ENCODE results near the gene STX18. TPM values are rescaled to one million over a fixed set of nuclear protein-coding genes. Genes with fewer than 3 reads are reported as not detected.

STX18 gene
- total and polyA plus RNA-seq, 2 donors (not counting 1 experiment from before 2014, with no cell fraction given) = 27.4 to 28.2 TPM

DNA sequence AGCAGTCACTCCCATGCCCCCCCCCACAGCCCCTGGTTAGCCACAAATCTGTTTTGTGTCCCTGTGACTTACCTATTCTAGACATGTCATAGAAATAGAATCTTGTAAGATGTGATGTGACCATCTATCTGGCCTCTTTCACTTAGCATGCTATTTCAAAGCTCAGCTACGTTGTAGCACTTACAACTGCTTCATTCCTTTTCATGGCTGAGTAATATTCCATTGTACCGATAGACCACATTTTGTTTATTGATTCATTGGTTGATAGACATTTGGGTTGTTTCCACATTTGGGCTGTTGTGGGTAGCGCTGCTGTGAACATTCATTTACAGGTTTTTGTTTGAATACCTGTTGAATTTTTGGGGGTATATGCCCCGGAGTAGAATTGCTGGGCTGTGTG, 143.4 kb downstream of the STX18 start:
- no peaks in the 10 kb centered on the region for H4K20me1 ChIP-seq (ENCODE audit: control insufficient read depth, extremely low read depth, insufficient read depth, low read length)
- TF ChIP-seq, protein P1, sequence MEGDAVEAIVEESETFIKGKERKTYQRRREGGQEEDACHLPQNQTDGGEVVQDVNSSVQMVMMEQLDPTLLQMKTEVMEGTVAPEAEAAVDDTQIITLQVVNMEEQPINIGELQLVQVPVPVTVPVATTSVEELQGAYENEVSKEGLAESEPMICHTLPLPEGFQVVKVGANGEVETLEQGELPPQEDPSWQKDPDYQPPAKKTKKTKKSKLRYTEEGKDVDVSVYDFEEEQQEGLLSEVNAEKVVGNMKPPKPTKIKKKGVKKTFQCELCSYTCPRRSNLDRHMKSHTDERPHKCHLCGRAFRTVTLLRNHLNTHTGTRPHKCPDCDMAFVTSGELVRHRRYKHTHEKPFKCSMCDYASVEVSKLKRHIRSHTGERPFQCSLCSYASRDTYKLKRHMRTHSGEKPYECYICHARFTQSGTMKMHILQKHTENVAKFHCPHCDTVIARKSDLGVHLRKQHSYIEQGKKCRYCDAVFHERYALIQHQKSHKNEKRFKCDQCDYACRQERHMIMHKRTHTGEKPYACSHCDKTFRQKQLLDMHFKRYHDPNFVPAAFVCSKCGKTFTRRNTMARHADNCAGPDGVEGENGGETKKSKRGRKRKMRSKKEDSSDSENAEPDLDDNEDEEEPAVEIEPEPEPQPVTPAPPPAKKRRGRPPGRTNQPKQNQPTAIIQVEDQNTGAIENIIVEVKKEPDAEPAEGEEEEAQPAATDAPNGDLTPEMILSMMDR (conservative IDR thresholded peaks at IDR 0.05 in 1 of 2, IDR thresholded peaks at IDR 0.05 in 1 of 2; ENCODE audit: low read depth in 1 of 2, low read length in 2 of 2) = no peak
- no peak for TF ChIP-seq EZH2 (IDR thresholded peaks at IDR 0.05; ENCODE audit: low read length, missing control alignments)
- no peaks in the 10 kb centered on the region for H3K79me2 ChIP-seq (ENCODE audit: control insufficient read depth, insufficient read depth, low read length)
- H3K9me3 ChIP-seq (ENCODE audit: control insufficient read depth, insufficient read depth, low read depth, low read length) = no peaks in the 10 kb centered on the region
- no peak for DNase-seq (ENCODE audit: low read depth in 2 of 2)
- H3K36me3 ChIP-seq (ENCODE audit: control insufficient read depth, insufficient read depth, low read length) = no peaks in the 10 kb centered on the region
- no peak overlapping the region for H3K4me2 ChIP-seq (ENCODE audit: extremely low read depth, insufficient read depth, low read length)
- no peak overlapping the region for H2AFZ ChIP-seq (ENCODE audit: low read length)
- no peak overlapping the region for H3K4me3 ChIP-seq (replicated peaks in 1 of 4; ENCODE audit: control extremely low read depth in 1 of 4, insufficient read depth in 1 of 4, low read depth in 3 of 4, low read length in 4 of 4)
- H3K4me1 ChIP-seq (ENCODE audit: control insufficient read depth, extremely low read depth, insufficient read depth, low read length) = no peaks in the 10 kb centered on the region
- H3K27ac ChIP-seq (ENCODE audit: insufficient read depth, low read length) = no peak overlapping the region
- H3K27me3 ChIP-seq (ENCODE audit: control insufficient read depth, insufficient read depth, low read length) = peaks cover 19% of the 10 kb centered on the region
- H3K9ac ChIP-seq (ENCODE audit: insufficient read depth, low read length) = no peak overlapping the region

DNA sequence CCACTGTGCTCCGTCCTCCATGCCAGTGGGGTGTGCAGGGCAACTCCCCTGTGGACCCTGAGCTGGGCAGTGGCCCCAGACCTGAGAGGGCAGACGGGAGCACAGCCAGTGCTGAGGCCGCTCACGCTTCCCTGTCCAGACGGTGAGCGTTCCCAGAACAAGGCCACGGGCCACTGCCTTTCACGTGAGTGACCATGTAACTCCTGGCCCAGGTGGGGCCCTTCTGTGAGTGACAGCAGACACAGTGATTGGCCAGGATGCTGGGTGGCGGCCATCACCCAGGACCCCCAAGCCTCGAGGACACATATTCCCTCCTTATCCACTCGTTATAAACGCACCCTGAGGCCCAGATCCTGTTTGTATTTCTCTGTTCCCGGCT, 144.4 kb downstream of the STX18 start:
- Histone ChIP-seq H3K9ac (ENCODE audit: insufficient read depth, low read length) (no peak overlapping the region), H3K79me2 (ENCODE audit: control insufficient read depth, insufficient read depth, low read length) (no peaks in the 10 kb centered on the region), H3K9me3 (ENCODE audit: control insufficient read depth, insufficient read depth, low read depth, low read length) (no peaks in the 10 kb centered on the region), H3K4me2 (ENCODE audit: extremely low read depth, insufficient read depth, low read length) (no peak overlapping the region), H2AFZ (ENCODE audit: low read length) (no peak overlapping the region), H3K27ac (ENCODE audit: insufficient read depth, low read length) (no peak overlapping the region), H3K4me1 (ENCODE audit: control insufficient read depth, extremely low read depth, insufficient read depth, low read length) (no peaks in the 10 kb centered on the region), H3K36me3 (ENCODE audit: control insufficient read depth, insufficient read depth, low read length) (no peaks in the 10 kb centered on the region), H3K4me3 (replicated peaks in 1 of 4; ENCODE audit: control extremely low read depth in 1 of 4, insufficient read depth in 1 of 4, low read depth in 3 of 4, low read length in 4 of 4) (no peak overlapping the region), H4K20me1 (ENCODE audit: control insufficient read depth, extremely low read depth, insufficient read depth, low read length) (no peaks in the 10 kb centered on the region), H3K27me3 (ENCODE audit: control insufficient read depth, insufficient read depth, low read length) (peaks cover 20% of the 10 kb centered on the region)
- DNase-seq (ENCODE audit: low read depth in 2 of 2) = no peak
- TF ChIP-seq, protein P1 (conservative IDR thresholded peaks at IDR 0.05 in 1 of 2, IDR thresholded peaks at IDR 0.05 in 1 of 2; ENCODE audit: low read depth in 1 of 2, low read length in 2 of 2) = no peak
- no peak for TF ChIP-seq EZH2 (IDR thresholded peaks at IDR 0.05; ENCODE audit: low read length, missing control alignments)

DNA sequence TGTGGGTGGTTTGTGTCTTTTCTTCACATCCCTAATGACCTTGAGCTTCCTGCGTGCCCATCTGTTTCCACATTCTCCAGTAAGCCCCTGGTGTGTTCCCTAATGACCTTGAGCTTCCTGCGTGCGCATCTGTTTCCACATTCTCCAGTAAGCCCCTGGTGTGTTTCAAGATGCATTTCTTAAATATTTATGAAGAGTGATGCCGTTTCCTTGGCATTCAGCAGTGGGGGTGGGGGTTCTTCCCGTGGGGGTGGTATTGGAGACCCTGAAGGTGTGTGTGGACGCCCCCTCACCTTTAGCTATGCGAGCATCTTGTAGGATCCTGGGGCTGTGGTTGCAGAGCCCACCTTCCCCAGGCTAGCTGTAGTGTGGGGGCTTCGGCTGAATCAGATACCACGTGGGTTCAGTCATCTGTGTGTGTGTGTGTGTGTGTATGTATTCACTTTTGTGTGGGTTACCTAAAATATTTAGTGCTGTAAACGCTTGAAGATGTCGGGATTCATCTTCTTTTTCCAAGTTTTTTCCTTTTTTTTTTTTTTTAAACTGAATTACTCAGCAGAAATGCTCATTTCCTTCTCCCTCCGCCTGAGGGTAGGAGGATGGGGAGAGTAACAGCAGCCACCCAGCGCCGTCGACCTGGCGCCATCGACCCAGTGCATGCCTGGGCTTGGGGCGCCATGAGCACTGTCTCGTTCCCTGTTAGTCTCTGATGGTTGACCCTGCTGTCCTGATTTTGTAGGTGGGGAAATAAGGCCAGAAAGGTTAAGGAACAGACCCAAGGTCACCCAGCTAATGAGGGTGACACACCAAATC, 145.0 kb downstream of the STX18 start:
- Histone ChIP-seq H3K4me2 (ENCODE audit: extremely low read depth, insufficient read depth, low read length) (no peak overlapping the region), H3K9ac (ENCODE audit: insufficient read depth, low read length) (no peak overlapping the region), H3K4me1 (ENCODE audit: control insufficient read depth, extremely low read depth, insufficient read depth, low read length) (no peaks in the 10 kb centered on the region), H3K4me3 (replicated peaks in 1 of 4; ENCODE audit: control extremely low read depth in 1 of 4, insufficient read depth in 1 of 4, low read depth in 3 of 4, low read length in 4 of 4) (no peak overlapping the region), H2AFZ (ENCODE audit: low read length) (no peak overlapping the region), H4K20me1 (ENCODE audit: control insufficient read depth, extremely low read depth, insufficient read depth, low read length) (no peaks in the 10 kb centered on the region), H3K79me2 (ENCODE audit: control insufficient read depth, insufficient read depth, low read length) (no peaks in the 10 kb centered on the region), H3K27ac (ENCODE audit: insufficient read depth, low read length) (no peak overlapping the region), H3K36me3 (ENCODE audit: control insufficient read depth, insufficient read depth, low read length) (no peaks in the 10 kb centered on the region), H3K9me3 (ENCODE audit: control insufficient read depth, insufficient read depth, low read depth, low read length) (no peaks in the 10 kb centered on the region), H3K27me3 (ENCODE audit: control insufficient read depth, insufficient read depth, low read length) (peaks cover 26% of the 10 kb centered on the region)
- no peak for DNase-seq (ENCODE audit: low read depth in 2 of 2)
- no peak for TF ChIP-seq EZH2 (IDR thresholded peaks at IDR 0.05; ENCODE audit: low read length, missing control alignments)
- TF ChIP-seq, protein P1 (conservative IDR thresholded peaks at IDR 0.05 in 1 of 2, IDR thresholded peaks at IDR 0.05 in 1 of 2; ENCODE audit: low read depth in 1 of 2, low read length in 2 of 2) = no peak
